HepG2 (cell line): Measurements from ENCODE around the gene THSD4. TPM values are rescaled to one million over a fixed set of nuclear protein-coding genes. Genes with fewer than 3 reads are reported as not detected.

Experiments used
- ATAC-seq: fragments of 200-7000 bp; cut with Tn5 transposase; 3 replicates; pipeline ENCODE4 v1.9.1; 2020; ENCODE audit warnings: mild to moderate bottlenecking, moderate library complexity
- BruUV-seq: library from RNA; stranded (reverse); fragments of 400-500 nt; replicated peaks from 2 replicates; lab custom pipeline; 2021; lab: Mats Ljungman, UMichigan
- CTCF ChIA-PET: fragments of 300-600 bp; formaldehyde crosslinking; extraction: SDS; loops from one replicate; lab custom pipeline; 2021; ENCODE audit warnings: low total read pairs, inconsistent platforms, low intra/inter-chr PET ratio; lab: Yijun Ruan, JAX
- POLR2A ChIA-PET: fragments of 350-600 bp; sonication (Branson Sonifier 250); formaldehyde crosslinking; loops from one replicate; lab custom pipeline; 2020; ENCODE audit warnings: antibody characterized with exemption, inconsistent platforms; lab: Yijun Ruan, JAX
- DNase-seq: peaks from one replicate; pipeline ENCODE4 v3.0.0-alpha.2; 2015; ENCODE audit warnings: low spot score
- FAIRE-seq: peaks from 3 replicates; lab custom pipeline; 2011; peaks lifted over from hg19 to GRCh38; lab: Jason Lieb, UNC
- H2AFZ ChIP-seq: one replicate; pipeline ENCODE4 v1.6.1; 2011; ENCODE audit warnings: low read length, inconsistent platforms
- H3K27ac ChIP-seq: fragments of 300-600 bp; 3 replicates; pipeline ENCODE4 v1.8.0; 2011; ENCODE audit warnings: mixed run types, mild to moderate bottlenecking, mixed read lengths, low read length, inconsistent platforms; ENCODE audit not compliant: insufficient read depth; ENCODE audit errors: extremely low read length
- H3K27me3 ChIP-seq, 2 experiments: fragments of 200-600 bp in 1 of 2; 2 replicates in 1 of 2; 3 replicates in 1 of 2; pipeline versions ENCODE4 v1.6.0 to v1.8.0; 2011; ENCODE audit warnings: low read length in 2 of 2, mild to moderate bottlenecking in 2 of 2, moderate library complexity in 2 of 2, inconsistent platforms in 1 of 2; ENCODE audit not compliant: insufficient read depth in 2 of 2, control insufficient read depth in 1 of 2
- H3K36me3 ChIP-seq, 2 experiments: fragments of 200-600 bp in 1 of 2; replicated peaks in 1 of 2; 2 replicates in 1 of 2; 3 replicates in 1 of 2; pipeline versions ENCODE4 v1.5.1 to v1.8.0; 2011; ENCODE audit warnings: low read length in 2 of 2, inconsistent platforms in 1 of 2; ENCODE audit not compliant: insufficient read depth in 2 of 2, control insufficient read depth in 1 of 2
- H3K4me1 ChIP-seq: 2 replicates; pipeline ENCODE4 v1.5.1; 2012; ENCODE audit warnings: low read length, inconsistent platforms; ENCODE audit not compliant: insufficient read depth
- H3K4me2 ChIP-seq: 2 replicates; pipeline ENCODE4 v1.6.0; 2011; ENCODE audit warnings: low read depth, low read length, inconsistent platforms
- H3K4me3 ChIP-seq, 3 experiments: fragments of 200-600 bp in 1 of 3; sonication (generic), shearing (Covaris generic) in 1 of 3; replicated peaks in 1 of 3; 2 replicates each; pipeline ENCODE4 v1.5.1; 2011 to 2016; ENCODE audit warnings: low read length in 3 of 3, inconsistent platforms in 2 of 3, low read depth in 2 of 3, mild to moderate bottlenecking in 2 of 3, control low read depth in 1 of 3, mixed read lengths in 1 of 3; ENCODE audit not compliant: insufficient read depth in 1 of 3
- H3K79me2 ChIP-seq: one replicate; pipeline ENCODE4 v1.6.1; 2011; ENCODE audit warnings: low read length, inconsistent platforms; ENCODE audit not compliant: insufficient read depth
- H3K9ac ChIP-seq: 2 replicates; pipeline ENCODE4 v1.6.0; 2011; ENCODE audit warnings: mild to moderate bottlenecking, low read depth, low read length, inconsistent platforms; ENCODE audit not compliant: insufficient read depth
- H3K9me3 ChIP-seq: 2 replicates; pipeline ENCODE4 v1.5.1; 2012; ENCODE audit warnings: mild to moderate bottlenecking, low read length
- H4K20me1 ChIP-seq: 2 replicates; pipeline ENCODE4 v1.6.0; 2011; ENCODE audit warnings: inconsistent platforms, mild to moderate bottlenecking, low read length, moderate library complexity; ENCODE audit not compliant: insufficient read depth
- ARNTL ChIP-seq: sonication (generic); formaldehyde crosslinking; IDR thresholded peaks from 2 replicates; pipeline ENCODE4 v1.4.0; 2020; ENCODE audit warnings: mild to moderate bottlenecking, missing genetic modification reagents
- CERS6 ChIP-seq: sonication (generic); formaldehyde crosslinking; IDR thresholded peaks from 2 replicates; pipeline ENCODE4 v1.5.0; 2020; ENCODE audit warnings: missing genetic modification reagents
- CSRNP2 ChIP-seq: sonication (generic); formaldehyde crosslinking; conservative IDR thresholded peaks from 2 replicates; pipeline ENCODE4 v1.8.0; 2022; ENCODE audit warnings: low read depth, missing genetic modification reagents
- ELF1 ChIP-seq: sonication (generic); formaldehyde crosslinking; IDR thresholded peaks from 2 replicates; pipeline ENCODE4 v1.4.0; 2020; ENCODE audit warnings: missing genetic modification reagents
- ERF ChIP-seq: IDR thresholded peaks from 2 replicates; pipeline ENCODE4 v1.6.1; 2018; ENCODE audit warnings: missing biosample characterization, missing genetic modification reagents
- JUND ChIP-seq: sonication (generic); formaldehyde crosslinking; IDR thresholded peaks from 2 replicates; pipeline ENCODE4 v1.8.0; 2022; ENCODE audit warnings: mild to moderate bottlenecking, missing genetic modification reagents
- MTERF4 ChIP-seq: sonication (generic); formaldehyde crosslinking; IDR thresholded peaks from 2 replicates; pipeline ENCODE4 v1.8.0; 2023; ENCODE audit warnings: mild to moderate bottlenecking, missing genetic modification reagents
- RFX1 ChIP-seq: fragments of 450-650 bp; IDR thresholded peaks from 2 replicates; pipeline ENCODE4 v1.6.1; 2017
- SIX1 ChIP-seq: sonication (generic); formaldehyde crosslinking; IDR thresholded peaks from 2 replicates; pipeline ENCODE4 v1.4.0; 2020; ENCODE audit warnings: missing genetic modification reagents, borderline replicate concordance
- TFE3 ChIP-seq: IDR thresholded peaks from 2 replicates; pipeline ENCODE4 v1.6.1; 2016
- ZBTB20 ChIP-seq: sonication (generic); formaldehyde crosslinking; IDR thresholded peaks from 2 replicates; pipeline ENCODE4 v1.8.1; 2023; ENCODE audit warnings: missing genetic modification reagents, low read depth, mild to moderate bottlenecking, borderline replicate concordance
- ZBTB21 ChIP-seq: sonication (generic); formaldehyde crosslinking; IDR thresholded peaks from 2 replicates; pipeline ENCODE4 v1.4.0; 2020; ENCODE audit warnings: missing genetic modification reagents
- ZNF232 ChIP-seq: sonication (generic); formaldehyde crosslinking; IDR thresholded peaks from 2 replicates; pipeline ENCODE4 v1.4.0; 2020; ENCODE audit warnings: missing genetic modification reagents, borderline replicate concordance
- ZNF264 ChIP-seq: sonication (generic); formaldehyde crosslinking; IDR thresholded peaks from 2 replicates; pipeline ENCODE4 v1.4.0; 2020; ENCODE audit warnings: missing genetic modification reagents
- ZNF441 ChIP-seq: sonication (generic); formaldehyde crosslinking; IDR thresholded peaks from 2 replicates; pipeline ENCODE4 v1.7.0; 2021; ENCODE audit warnings: missing genetic modification reagents, borderline replicate concordance
- ZNF770 ChIP-seq: sonication (generic); formaldehyde crosslinking; IDR thresholded peaks from 2 replicates; pipeline ENCODE4 v1.5.0; 2020; ENCODE audit warnings: mild to moderate bottlenecking, missing genetic modification reagents
- ZNF790 ChIP-seq: sonication (generic); formaldehyde crosslinking; IDR thresholded peaks from 2 replicates; pipeline ENCODE4 v1.8.0; 2022; ENCODE audit warnings: missing genetic modification reagents, mild to moderate bottlenecking, borderline replicate concordance
- ZSCAN12 ChIP-seq: sonication (generic); formaldehyde crosslinking; IDR thresholded peaks from 2 replicates; pipeline ENCODE4 v1.9.0; 2021; ENCODE audit warnings: mild to moderate bottlenecking, missing genetic modification reagents
- ZSCAN29 ChIP-seq: sonication (generic); formaldehyde crosslinking; conservative IDR thresholded peaks from 2 replicates; pipeline ENCODE4 v1.4.0; 2020; ENCODE audit warnings: mild to moderate bottlenecking, missing genetic modification reagents
- WGBS: methylation state at CpG from one replicate; pipeline ENCODE4 v1.1.6; 2017; ENCODE audit warnings: low lambda C conversion rate; 5-methylcytosine and 5-hydroxymethylcytosine counted together
- in situ Hi-C: cut with HindIII; loops from 2 replicates; pipeline ENCODE4 v1.10.0; 2017; ENCODE audit warnings: low pct_unique_long_range_greater_than_20kb; ENCODE audit not compliant: extremely low pct_ligation_motif_present
- intact Hi-C: fragments of 100-400 bp; cut with micrococcal nuclease; formaldehyde crosslinking; loops from one replicate; pipeline ENCODE4 v1.10.0; 2022; ENCODE audit not compliant: unreplicated experiment
- polyA plus RNA-seq, 8 experiments: library from polyadenylated mRNA; depleted of rRNA in 3 of 8; stranded (reverse) in 7 of 8; unstranded in 1 of 8; fragments of >200 nt; fragmentation: Illumina TruSeq in 4 of 8; extraction: Trizol in 4 of 8; gene quantifications; 2 replicates each; pipeline versions ENCODE4 v1.2.1 to v1.2.3, GENCODE V29; 2011 to 2016; ENCODE audit warnings: low read depth in 4 of 8, missing spikeins in 1 of 8, mixed read lengths in 1 of 8; ENCODE audit not compliant: insufficient read depth in 1 of 8
- total RNA-seq, 5 experiments: library from RNA; depleted of rRNA; stranded (reverse); fragments of >200 nt; fragmentation: Illumina TruSeq; extraction: Trizol; gene quantifications; 2 replicates each; pipeline ENCODE4 v1.2.3, GENCODE V29; 2016; ENCODE audit warnings: low read depth in 1 of 5

The THSD4 gene
- total and polyA plus RNA-seq, 2 of the 13 experiments (the other 11 are each of a cell fraction or from before 2014, with no cell fraction given) = 0.07 to 0.21 TPM

- ChIA-PET POLR2A (no interaction called here), CTCF (no interaction called here)
- no peaks in the 10 kb centered on the region for H3K4me1 ChIP-seq
- H3K27me3 ChIP-seq = no peaks in the 10 kb centered on the region
- no TSS peak for BruUV-seq
- no peak overlapping the region for H2AFZ ChIP-seq
- H3K9ac ChIP-seq = no peak overlapping the region
- H4K20me1 ChIP-seq = no peaks in the 10 kb centered on the region
- 59% methylated on average over 6 of the region's 6 CpGs for WGBS
- TF ChIP-seq ARNTL (CRISPR knock-in tag) = no peak
- TF ChIP-seq TFE3 = no peak
- TF ChIP-seq CSRNP2 = no peak
- TF ChIP-seq ZSCAN12 (CRISPR knock-in tag) = no peak
- TF ChIP-seq ZNF441 (CRISPR knock-in tag) = no peak
- TF ChIP-seq JUND (CRISPR knock-in tag) = no peak
- no peak for TF ChIP-seq ZNF264
- no peak for TF ChIP-seq SIX1 (CRISPR knock-in tag)
- no peak for TF ChIP-seq ELF1 (CRISPR knock-in tag)
- TF ChIP-seq ZBTB21 (CRISPR knock-in tag) = no peak
- no peak for TF ChIP-seq RFX1
- no peak for TF ChIP-seq ZNF790 (CRISPR knock-in tag)
- TF ChIP-seq ERF (CRISPR knock-in tag) = no peak
- no peak for TF ChIP-seq ZBTB20 (CRISPR knock-in tag)
- no peak for TF ChIP-seq CERS6 (CRISPR knock-in tag)
- TF ChIP-seq ZNF232 = no peak
- no peak for TF ChIP-seq ZSCAN29 (CRISPR knock-in tag)
- TF ChIP-seq ZNF770 (CRISPR knock-in tag) = no peak
- no peak for TF ChIP-seq MTERF4 (CRISPR knock-in tag)
- FAIRE-seq = no peak
- DNase-seq = no peak
- in situ Hi-C loops (no loop called here), intact Hi-C loops (no loop called here)
- H3K36me3 ChIP-seq = no peaks in the 10 kb centered on the region
- H3K4me2 ChIP-seq = no peak overlapping the region
- H3K4me3 ChIP-seq = no peak overlapping the region
- ATAC-seq = no peak
- H3K27ac ChIP-seq = no peak overlapping the region
- H3K9me3 ChIP-seq = no peaks in the 10 kb centered on the region
- no peaks in the 10 kb centered on the region for H3K79me2 ChIP-seq
Measured at GRCh38 chr15:71480556-71480955, 365.3 kb downstream of the THSD4 start.
